ENCODE measurements around the gene IFNL1.

- no peak for TF ChIP-seq CTCF (IDR thresholded peaks at IDR 0.05)
- TF ChIP-seq POLR2A (IDR thresholded peaks at IDR 0.05) = no peak
These were observed 31.3 kb downstream of the IFNL1 start for GRCh38 chr19:39327363-39328045.

All from right lobe of liver (tissue), 4 donors.